Mesenchymal stem cell (in vitro differentiated cells and primary cell): ENCODE measurements around the gene TOP1.

ENCODE experiments used
- DNase-seq: peaks from one replicate; pipeline ENCODE4 v3.0.0-alpha.2; 2013
- H2AFZ ChIP-seq: one replicate; pipeline ENCODE4 v1.6.1; 2013; ENCODE audit warnings: low read depth, mild to moderate bottlenecking, control low read depth, inconsistent platforms, low read length, moderate library complexity
- H2AK5ac ChIP-seq: 2 replicates; pipeline ENCODE4 v1.6.1; 2013; ENCODE audit warnings: low read length, moderate library complexity, mild to moderate bottlenecking, inconsistent platforms; ENCODE audit not compliant: severe bottlenecking
- H2BK120ac ChIP-seq: one replicate; pipeline ENCODE4 v1.6.1; 2013; ENCODE audit warnings: low read depth, mild to moderate bottlenecking, inconsistent platforms, low read length, moderate library complexity
- H2BK12ac ChIP-seq, 2 experiments: one replicate each; pipeline ENCODE4 v1.6.1; 2013; ENCODE audit warnings: inconsistent platforms in 2 of 2, low read length in 2 of 2, mild to moderate bottlenecking in 2 of 2, moderate library complexity in 2 of 2, control low read depth in 1 of 2
- H2BK15ac ChIP-seq: one replicate; pipeline ENCODE4 v1.6.1; 2013; ENCODE audit warnings: mild to moderate bottlenecking, low read depth, inconsistent platforms; ENCODE audit not compliant: poor library complexity, severe bottlenecking
- H2BK5ac ChIP-seq: 2 replicates; pipeline ENCODE4 v1.6.1; 2013; ENCODE audit warnings: low read depth, mild to moderate bottlenecking, low read length, control low read depth, inconsistent platforms; ENCODE audit not compliant: poor library complexity, severe bottlenecking
- H3K14ac ChIP-seq, 2 experiments: one replicate each; pipeline ENCODE4 v1.6.1; 2013; ENCODE audit warnings: inconsistent platforms in 2 of 2, low read length in 2 of 2, control low read depth in 1 of 2, mild to moderate bottlenecking in 1 of 2, moderate library complexity in 1 of 2
- H3K18ac ChIP-seq, 2 experiments: one replicate each; pipeline ENCODE4 v1.6.1; 2013; ENCODE audit warnings: inconsistent platforms in 2 of 2, low read length in 2 of 2, control low read depth in 1 of 2, low read depth in 1 of 2, mild to moderate bottlenecking in 1 of 2
- H3K23ac ChIP-seq, 2 experiments: one replicate each; pipeline ENCODE4 v1.6.1; 2013; ENCODE audit warnings: inconsistent platforms in 2 of 2, low read length in 2 of 2, mild to moderate bottlenecking in 2 of 2, moderate library complexity in 2 of 2, control low read depth in 1 of 2
- H3K27ac ChIP-seq: 2 replicates; pipeline ENCODE4 v1.5.1; 2013; ENCODE audit warnings: mild to moderate bottlenecking, moderate library complexity, low read length, control low read depth, inconsistent platforms; ENCODE audit not compliant: poor library complexity, severe bottlenecking
- H3K27me3 ChIP-seq, 2 experiments: 2 replicates each; pipeline versions ENCODE4 v1.6.1 to v1.7.0; 2013; ENCODE audit warnings: low read length in 2 of 2, mild to moderate bottlenecking in 2 of 2, moderate library complexity in 2 of 2, control low read depth in 1 of 2, inconsistent platforms in 1 of 2; ENCODE audit not compliant: control insufficient read depth in 1 of 2, insufficient read depth in 1 of 2
- H3K36me3 ChIP-seq, 2 experiments: 2 replicates each; pipeline versions ENCODE4 v1.6.1 to v1.7.0; 2013; ENCODE audit warnings: low read length in 2 of 2, control low read depth in 1 of 2, inconsistent platforms in 1 of 2, low read depth in 1 of 2, mild to moderate bottlenecking in 1 of 2; ENCODE audit not compliant: insufficient read depth in 2 of 2, control insufficient read depth in 1 of 2
- H3K4ac ChIP-seq, 2 experiments: one replicate each; pipeline ENCODE4 v1.6.1; 2013; ENCODE audit warnings: inconsistent platforms in 2 of 2, low read length in 2 of 2, mild to moderate bottlenecking in 2 of 2, moderate library complexity in 2 of 2, control low read depth in 1 of 2, low read depth in 1 of 2
- H3K4me1 ChIP-seq: 2 replicates; pipeline ENCODE4 v1.6.1; 2013; ENCODE audit warnings: low read depth, low read length, control low read depth; ENCODE audit not compliant: control insufficient read depth, insufficient read depth
- H3K4me2 ChIP-seq: 2 replicates; pipeline ENCODE4 v1.6.1; 2013; ENCODE audit warnings: low read length, mild to moderate bottlenecking, inconsistent platforms; ENCODE audit not compliant: poor library complexity, severe bottlenecking
- H3K4me3 ChIP-seq, 2 experiments: 2 replicates each; pipeline versions ENCODE4 v1.5.1 to v1.7.0; 2013; ENCODE audit warnings: low read length in 2 of 2, mild to moderate bottlenecking in 2 of 2, control low read depth in 1 of 2, low read depth in 1 of 2; ENCODE audit not compliant: insufficient read depth in 1 of 2
- H3K79me1 ChIP-seq: replicated peaks from 2 replicates; pipeline ENCODE4 v1.6.1; 2013; ENCODE audit warnings: mild to moderate bottlenecking, control low read depth, low read length, inconsistent platforms; ENCODE audit not compliant: poor library complexity, severe bottlenecking
- H3K9ac ChIP-seq: 2 replicates; pipeline ENCODE4 v1.7.0; 2013; ENCODE audit warnings: mild to moderate bottlenecking, low read length, moderate library complexity
- H3K9me3 ChIP-seq: 2 replicates; pipeline ENCODE4 v1.7.0; 2013; ENCODE audit warnings: mild to moderate bottlenecking, low read length; ENCODE audit not compliant: control insufficient read depth
- H4K8ac ChIP-seq: one replicate; pipeline ENCODE4 v1.6.1; 2013; ENCODE audit warnings: inconsistent platforms, mild to moderate bottlenecking, low read length, moderate library complexity
- H4K91ac ChIP-seq: one replicate; pipeline ENCODE4 v1.6.1; 2013; ENCODE audit warnings: mild to moderate bottlenecking, low read length, inconsistent platforms
- WGBS: methylation state at CpG from one replicate; pipeline ENCODE4 v1.1.7; 2013; ENCODE audit warnings: mixed read lengths; 5-methylcytosine and 5-hydroxymethylcytosine counted together

Gene TOP1

GRCh38 chr20:41000628-41001027, 28.0 kb upstream of the TOP1 start:
- H2AFZ ChIP-seq: no peak overlapping the region
- H3K23ac ChIP-seq: no peak overlapping the region
- H4K8ac ChIP-seq: no peak overlapping the region
- no peak overlapping the region for H3K18ac ChIP-seq
- H3K27me3 ChIP-seq: no peaks in the 10 kb centered on the region
- H3K4me1 ChIP-seq: peaks cover 12% of the 10 kb centered on the region
- 95% methylated on average over 1 of the region's 2 CpGs for WGBS
- H3K4ac ChIP-seq: no peak overlapping the region
- no peak for DNase-seq
- H3K4me2 ChIP-seq: no peak overlapping the region
- H2BK5ac ChIP-seq: no peak overlapping the region
- no peak overlapping the region for H3K9ac ChIP-seq
- no peak overlapping the region for H3K14ac ChIP-seq
- H3K27ac ChIP-seq: no peak overlapping the region
- no peak overlapping the region for H3K4me3 ChIP-seq
- H3K36me3 ChIP-seq: no peaks in the 10 kb centered on the region
- no peaks in the 10 kb centered on the region for H3K9me3 ChIP-seq
- no peak overlapping the region for H2AK5ac ChIP-seq
- H2BK12ac ChIP-seq: peak overlapping the region in 1 of 2 experiments; percentile 25
- no peak overlapping the region for H2BK120ac ChIP-seq
- no peak overlapping the region for H2BK15ac ChIP-seq
- no peak overlapping the region for H4K91ac ChIP-seq
- H3K79me1 ChIP-seq: no peaks in the 10 kb centered on the region

- H3K36me3 ChIP-seq: no peaks in the 10 kb centered on the region
- no peak overlapping the region for H2BK15ac ChIP-seq
- no peak overlapping the region for H2AFZ ChIP-seq
- no peak overlapping the region for H3K27ac ChIP-seq
- no peak overlapping the region for H3K23ac ChIP-seq
- no peak overlapping the region for H3K4me3 ChIP-seq
- no peak overlapping the region for H3K18ac ChIP-seq
- H2AK5ac ChIP-seq: no peak overlapping the region
- H2BK120ac ChIP-seq: no peak overlapping the region
- H3K9ac ChIP-seq: no peak overlapping the region
- WGBS: 69% methylated on average over 1 of the region's 4 CpGs
- H4K91ac ChIP-seq: no peak overlapping the region
- no peaks in the 10 kb centered on the region for H3K27me3 ChIP-seq
- no peak overlapping the region for H3K4ac ChIP-seq
- H4K8ac ChIP-seq: no peak overlapping the region
- no peak overlapping the region for H3K4me2 ChIP-seq
- DNase-seq: peak; percentile 30
- no peaks in the 10 kb centered on the region for H3K9me3 ChIP-seq
- no peak overlapping the region for H3K14ac ChIP-seq
- no peak overlapping the region for H2BK5ac ChIP-seq
- no peaks in the 10 kb centered on the region for H3K79me1 ChIP-seq
- no peak overlapping the region for H2BK12ac ChIP-seq
- peaks cover 20% of the 10 kb centered on the region for H3K4me1 ChIP-seq
These were observed 27.1 kb upstream of the TOP1 start for GRCh38 chr20:41001497-41001896.

DNA sequence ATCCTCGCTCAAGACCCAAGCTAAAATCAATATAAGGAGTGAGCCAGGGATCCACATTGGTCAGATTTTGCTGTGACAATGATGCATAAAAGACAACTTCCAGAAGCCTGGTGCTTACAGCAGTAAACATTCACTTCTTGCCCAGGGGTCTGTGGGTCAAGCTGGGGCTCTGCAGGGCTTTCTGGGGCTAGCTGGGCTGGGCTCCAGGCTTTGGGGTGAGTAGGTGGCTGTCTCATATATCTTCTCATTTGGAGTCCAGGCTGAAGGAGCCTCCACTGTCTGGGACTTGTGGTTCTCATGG, 25.8 kb upstream of the TOP1 start:
- no peak overlapping the region for H3K23ac ChIP-seq
- H4K91ac ChIP-seq: no peak overlapping the region
- no peaks in the 10 kb centered on the region for H3K36me3 ChIP-seq
- no peaks in the 10 kb centered on the region for H3K9me3 ChIP-seq
- H3K4me2 ChIP-seq: peak overlapping the region; percentile 19
- DNase-seq: no peak
- H2AFZ ChIP-seq: no peak overlapping the region
- no peaks in the 10 kb centered on the region for H3K79me1 ChIP-seq
- H3K4me3 ChIP-seq: peak overlapping the region in 1 of 2 experiments; percentile 56
- no peaks in the 10 kb centered on the region for H3K27me3 ChIP-seq
- peak overlapping the region; percentile 71 to 86 for H3K18ac ChIP-seq
- H3K14ac ChIP-seq: no peak overlapping the region
- peak overlapping the region; percentile 56 for H2BK120ac ChIP-seq
- H2AK5ac ChIP-seq: peak overlapping the region; percentile 3
- H3K4me1 ChIP-seq: peaks cover 29% of the 10 kb centered on the region
- no peak overlapping the region for H4K8ac ChIP-seq
- peak overlapping the region; percentile 83 for H3K9ac ChIP-seq
- H2BK12ac ChIP-seq: no peak overlapping the region
- no CpG with 5 or more reads among the region's 1 CpG for WGBS
- H2BK5ac ChIP-seq: peak overlapping the region; percentile 87
- peak overlapping the region in 1 of 2 experiments; percentile 63 for H3K4ac ChIP-seq
- peak overlapping the region; percentile 90 for H3K27ac ChIP-seq
- H2BK15ac ChIP-seq: no peak overlapping the region

GRCh38 chr20:41003143-41003935, 25.3 kb upstream of the TOP1 start:
- no peaks in the 10 kb centered on the region for H3K36me3 ChIP-seq
- H3K79me1 ChIP-seq: no peaks in the 10 kb centered on the region
- H4K8ac ChIP-seq: peak overlapping the region; percentile 57
- H3K9ac ChIP-seq: peak overlapping the region; percentile 83
- H3K18ac ChIP-seq: peak overlapping the region; percentile 75 to 78
- H3K4me2 ChIP-seq: peak overlapping the region; percentile 38
- peak overlapping the region; percentile 22 for H2BK120ac ChIP-seq
- peak overlapping the region; percentile 3 for H2AK5ac ChIP-seq
- H2BK5ac ChIP-seq: peak overlapping the region; percentile 87
- H3K4me1 ChIP-seq: peaks cover 31% of the 10 kb centered on the region
- peak; percentile 99 for DNase-seq
- peak overlapping the region; percentile 87 for H4K91ac ChIP-seq
- peak overlapping the region in 1 of 2 experiments; percentile 56 for H3K4me3 ChIP-seq
- no peak overlapping the region for H2BK15ac ChIP-seq
- H3K4ac ChIP-seq: peak overlapping the region; percentile 5 to 63
- H2BK12ac ChIP-seq: peak overlapping the region; percentile 38 to 74
- H2AFZ ChIP-seq: no peak overlapping the region
- no peak overlapping the region for H3K23ac ChIP-seq
- H3K27me3 ChIP-seq: no peaks in the 10 kb centered on the region
- H3K14ac ChIP-seq: no peak overlapping the region
- peak overlapping the region; percentile 90 for H3K27ac ChIP-seq
- 2% methylated on average over 10 of the region's 12 CpGs for WGBS
- no peaks in the 10 kb centered on the region for H3K9me3 ChIP-seq
